GM12892 (cell line): ENCODE measurements around the gene SLCO1A2. TPM values are rescaled to one million over a fixed set of nuclear protein-coding genes. Genes with fewer than 3 reads are reported as not detected.
"Not testable (repeated sequence)": the region's sequence is repeated elsewhere in the genome, so short reads cannot be mapped to it uniquely, and the experiment has no call there.

ENCODE experiments used
- DNase-seq: peaks from one replicate; pipeline ENCODE4 v3.0.0; 2011; ENCODE audit not compliant: insufficient read length
- FAIRE-seq: peaks from 2 replicates; lab custom pipeline; 2011; peaks lifted over from hg19 to GRCh38; lab: Jason Lieb, UNC
- POLR2A ChIP-seq: IDR thresholded peaks from 2 replicates; pipeline ENCODE4 v1.6.1; 2011; ENCODE audit warnings: low read depth, low read length, control low read depth
- POLR2AphosphoS5 ChIP-seq: IDR thresholded peaks from 2 replicates; pipeline ENCODE4 v1.6.1; 2011; ENCODE audit warnings: low read depth, low read length, control low read depth
- TAF1 ChIP-seq: IDR thresholded peaks from 2 replicates; pipeline ENCODE4 v1.6.1; 2011; ENCODE audit warnings: low read depth, mild to moderate bottlenecking, control low read depth, low read length, borderline replicate concordance
- polyA plus RNA-seq: library from polyadenylated mRNA; unstranded; fragments of >200 nt; gene quantifications from one replicate; pipeline ENCODE4 v1.2.1, GENCODE V29; 2012; ENCODE audit warnings: missing spikeins, inconsistent platforms; ENCODE audit not compliant: missing spikeins

The SLCO1A2 gene
- not detected for polyA plus RNA-seq

GRCh38 chr12:21334771-21335325, at the start of gene SLCO1A2:
TSS of gene SLCO1A2 (minus strand) at chr12:21334917. CDS start at chr12:21334647, 270 bp downstream.
- no peak for TF ChIP-seq TAF1
- TF ChIP-seq POLR2AphosphoS5, result no peak
- no peak for TF ChIP-seq POLR2A
- FAIRE-seq (no peak), DNase-seq (no peak)

GRCh38 chr12:21384261-21384660, 49.5 kb upstream of the SLCO1A2 start:
- DNase-seq (no peak), FAIRE-seq (no peak)
- TF ChIP-seq POLR2AphosphoS5 (no peak), TAF1 (no peak), POLR2A (no peak)

- DNase-seq, FAIRE-seq: not testable (repeated sequence)
These were observed 46.6 kb upstream of the SLCO1A2 start for GRCh38 chr12:21381320-21381719.

- FAIRE-seq (no peak), DNase-seq (no peak)
- TF ChIP-seq TAF1 (no peak), POLR2AphosphoS5 (no peak), POLR2A (no peak)
These were observed 44.5 kb upstream of the SLCO1A2 start for GRCh38 chr12:21379218-21379617.

GRCh38 chr12:21372602-21373001, 37.9 kb upstream of the SLCO1A2 start, which contains the start of gene IAPP:
TSS of gene IAPP (plus strand) at chr12:21372902. CDS start at chr12:21373352, 450 bp downstream.
- FAIRE-seq, result no peak

GRCh38 chr12:21370845-21371449, 36.2 kb upstream of the SLCO1A2 start:
- no peak for DNase-seq
- TF ChIP-seq POLR2A (no peak), TAF1 (no peak), POLR2AphosphoS5 (no peak)
- FAIRE-seq, result no peak

More at GRCh38 chr12:21372602-21373001, 37.9 kb upstream of the SLCO1A2 start, which contains the start of gene IAPP:
- no peak for DNase-seq
- TF ChIP-seq POLR2A (no peak), POLR2AphosphoS5 (no peak), TAF1 (no peak)

- TF ChIP-seq POLR2A (no peak), POLR2AphosphoS5 (no peak), TAF1 (no peak)
- FAIRE-seq, result no peak
- no peak for DNase-seq
These were observed 34.6 kb upstream of the SLCO1A2 start for GRCh38 chr12:21369141-21369980.

GRCh38 chr12:21360632-21361031, 25.9 kb upstream of the SLCO1A2 start:
- not testable (repeated sequence) for FAIRE-seq

GRCh38 chr12:21354641-21355040, 19.9 kb upstream of the SLCO1A2 start:
- FAIRE-seq (no peak), DNase-seq (no peak)
- TF ChIP-seq TAF1 (no peak), POLR2A (no peak), POLR2AphosphoS5 (no peak)

More at GRCh38 chr12:21360632-21361031, 25.9 kb upstream of the SLCO1A2 start:
- DNase-seq, result not testable (repeated sequence)

- no peak for FAIRE-seq
- TF ChIP-seq POLR2AphosphoS5 (no peak), TAF1 (no peak), POLR2A (no peak)
- no peak for DNase-seq
These were observed 19.2 kb upstream of the SLCO1A2 start for GRCh38 chr12:21353948-21354347.

GRCh38 chr12:21353487-21353886, 18.8 kb upstream of the SLCO1A2 start:
- TF ChIP-seq POLR2AphosphoS5 (no peak), POLR2A (no peak), TAF1 (no peak)
- DNase-seq (no peak), FAIRE-seq (no peak)

GRCh38 chr12:21350975-21351374, 16.3 kb upstream of the SLCO1A2 start:
- DNase-seq (no peak), FAIRE-seq (no peak)

More at GRCh38 chr12:21350975-21351374, 16.3 kb upstream of the SLCO1A2 start:
- no peak for TF ChIP-seq TAF1
- TF ChIP-seq POLR2A, result no peak
- TF ChIP-seq POLR2AphosphoS5, result no peak
